Neural progenitor cell (in vitro differentiated cells): Measurements from ENCODE around the gene KDM6B.

Experiments used
- CTCF ChIP-seq: fragments of 200-600 bp; sonication (generic); IDR thresholded peaks from 2 replicates; pipeline ENCODE4 v1.5.1; 2017; ENCODE audit warnings: antibody characterized with exemption, mild to moderate bottlenecking
- EZH2 ChIP-seq: fragments of 200-600 bp; sonication (generic); IDR thresholded peaks from 2 replicates; pipeline ENCODE4 v1.6.1; 2017; ENCODE audit warnings: antibody characterized with exemption, mild to moderate bottlenecking, moderate library complexity
- EZH2phosphoT487 ChIP-seq: fragments of 200-600 bp; sonication (generic); IDR thresholded peaks from 2 replicates; pipeline ENCODE4 v1.6.1; 2017; ENCODE audit warnings: antibody characterized with exemption

GRCh38 chr17:7817643-7817964, 16.4 kb upstream of the KDM6B start:
- TF ChIP-seq CTCF (no peak), EZH2 (no peak), EZH2phosphoT487 (no peak)
